ENCODE measurements around the gene FGFBP1. TPM values are rescaled to one million over a fixed set of nuclear protein-coding genes. Genes with fewer than 3 reads are reported as not detected.

The FGFBP1 gene
- total RNA-seq, 3 donors from 2014 or later (not counting 1 experiment from before 2014, with no cell fraction given): not detected

DNA sequence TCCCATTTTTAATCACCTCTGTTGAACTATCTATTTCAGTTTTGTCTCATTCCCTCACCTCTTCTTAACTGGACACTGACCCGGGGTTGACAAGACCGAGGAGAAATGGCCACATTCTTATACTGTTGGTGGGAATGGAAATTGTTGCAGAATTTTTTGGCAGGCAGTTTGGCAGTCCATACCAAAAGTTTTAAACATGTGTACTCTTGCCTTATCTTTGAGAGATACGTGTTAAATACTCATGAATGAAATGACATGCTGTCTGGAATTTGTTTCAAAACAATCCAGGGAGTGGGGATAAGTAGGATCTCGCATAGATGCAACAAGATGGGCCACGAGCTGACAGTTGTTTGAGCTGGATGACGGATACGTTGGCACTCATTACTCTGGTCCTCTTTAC lies 12.1 kb downstream of the FGFBP1 start:
- Mint-ChIP-seq H3K27me3 (ENCODE audit: low read depth in 2 of 2) (peaks cover 9 to 14% of the 10 kb centered on the region in 2 donors), H3K4me1 (peaks cover 5 to 10% of the 10 kb centered on the region in 2 donors), H3K27ac (no peak overlapping the region), H3K36me3 (no peaks in the 10 kb centered on the region), H3K4me3 (no peak overlapping the region), H3K9me3 (no peaks in the 10 kb centered on the region)
- Histone ChIP-seq H3K9me3 (ENCODE audit: control insufficient read depth, insufficient read depth, low read length) (no peaks in the 10 kb centered on the region), H3K36me3 (ENCODE audit: control insufficient read depth, insufficient read depth, low read length) (no peaks in the 10 kb centered on the region), H3K27me3 (ENCODE audit: control insufficient read depth, insufficient read depth, low read length) (no peaks in the 10 kb centered on the region), H3K4me1 (ENCODE audit: control insufficient read depth, insufficient read depth, low read length) (no peaks in the 10 kb centered on the region), H3K27ac (ENCODE audit: low read length) (no peak overlapping the region), H3K4me3 (ENCODE audit: low read length) (no peak overlapping the region)
- intact Hi-C loops (cut with micrococcal nuclease): no loop called here
- ATAC-seq (no peak), DNase-seq (no peak)
- TF ChIP-seq, protein P1, sequence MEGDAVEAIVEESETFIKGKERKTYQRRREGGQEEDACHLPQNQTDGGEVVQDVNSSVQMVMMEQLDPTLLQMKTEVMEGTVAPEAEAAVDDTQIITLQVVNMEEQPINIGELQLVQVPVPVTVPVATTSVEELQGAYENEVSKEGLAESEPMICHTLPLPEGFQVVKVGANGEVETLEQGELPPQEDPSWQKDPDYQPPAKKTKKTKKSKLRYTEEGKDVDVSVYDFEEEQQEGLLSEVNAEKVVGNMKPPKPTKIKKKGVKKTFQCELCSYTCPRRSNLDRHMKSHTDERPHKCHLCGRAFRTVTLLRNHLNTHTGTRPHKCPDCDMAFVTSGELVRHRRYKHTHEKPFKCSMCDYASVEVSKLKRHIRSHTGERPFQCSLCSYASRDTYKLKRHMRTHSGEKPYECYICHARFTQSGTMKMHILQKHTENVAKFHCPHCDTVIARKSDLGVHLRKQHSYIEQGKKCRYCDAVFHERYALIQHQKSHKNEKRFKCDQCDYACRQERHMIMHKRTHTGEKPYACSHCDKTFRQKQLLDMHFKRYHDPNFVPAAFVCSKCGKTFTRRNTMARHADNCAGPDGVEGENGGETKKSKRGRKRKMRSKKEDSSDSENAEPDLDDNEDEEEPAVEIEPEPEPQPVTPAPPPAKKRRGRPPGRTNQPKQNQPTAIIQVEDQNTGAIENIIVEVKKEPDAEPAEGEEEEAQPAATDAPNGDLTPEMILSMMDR (IDR thresholded peaks at IDR 0.05): no peak
- 94% methylated on average over 7 of the region's 7 CpGs for WGBS (ENCODE audit: insufficient coverage)

DNA sequence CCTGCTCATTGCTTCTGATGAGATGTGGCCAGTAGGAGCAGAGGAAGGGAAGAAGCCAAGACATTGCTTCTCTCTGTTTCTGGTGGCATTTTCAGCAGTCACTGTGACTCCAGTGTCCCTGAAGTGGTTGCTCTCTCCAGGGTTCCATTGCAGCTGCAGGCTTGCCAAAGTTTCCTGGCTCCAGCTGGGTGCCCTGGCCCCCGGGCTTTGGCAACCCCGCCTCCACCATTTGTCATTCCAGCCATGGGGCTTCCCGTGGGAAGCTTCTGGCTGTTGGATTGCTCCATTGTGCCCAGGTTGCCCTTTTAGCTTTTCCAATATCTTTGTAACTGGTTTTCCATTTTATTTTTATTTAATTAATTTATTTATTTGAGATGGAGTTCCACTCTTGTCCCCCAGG lies 12.7 kb downstream of the FGFBP1 start:
- no peaks in the 10 kb centered on the region for H3K27me3 ChIP-seq (ENCODE audit: control insufficient read depth, insufficient read depth, low read length)
- no peaks in the 10 kb centered on the region for H3K36me3 ChIP-seq (ENCODE audit: control insufficient read depth, insufficient read depth, low read length)
- H3K4me1 ChIP-seq (ENCODE audit: control insufficient read depth, insufficient read depth, low read length): no peaks in the 10 kb centered on the region
- Mint-ChIP-seq H3K27ac (no peak overlapping the region), H3K4me3 (no peak overlapping the region), H3K36me3 (no peaks in the 10 kb centered on the region), H3K4me1 (peaks cover 5 to 10% of the 10 kb centered on the region in 2 donors), H3K27me3 (ENCODE audit: low read depth in 2 of 2) (peaks cover 2 to 14% of the 10 kb centered on the region in 2 donors), H3K9me3 (no peaks in the 10 kb centered on the region)
- no peak overlapping the region for H3K4me3 ChIP-seq (ENCODE audit: low read length)
- H3K9me3 ChIP-seq (ENCODE audit: control insufficient read depth, insufficient read depth, low read length): no peaks in the 10 kb centered on the region
- intact Hi-C loops (cut with micrococcal nuclease): no loop called here
- H3K27ac ChIP-seq (ENCODE audit: low read length): no peak overlapping the region
- 88% methylated on average over 3 of the region's 3 CpGs for WGBS (ENCODE audit: insufficient coverage)
- TF ChIP-seq, protein P1 (IDR thresholded peaks at IDR 0.05): no peak
- DNase-seq: no peak
- no peak for ATAC-seq

DNA sequence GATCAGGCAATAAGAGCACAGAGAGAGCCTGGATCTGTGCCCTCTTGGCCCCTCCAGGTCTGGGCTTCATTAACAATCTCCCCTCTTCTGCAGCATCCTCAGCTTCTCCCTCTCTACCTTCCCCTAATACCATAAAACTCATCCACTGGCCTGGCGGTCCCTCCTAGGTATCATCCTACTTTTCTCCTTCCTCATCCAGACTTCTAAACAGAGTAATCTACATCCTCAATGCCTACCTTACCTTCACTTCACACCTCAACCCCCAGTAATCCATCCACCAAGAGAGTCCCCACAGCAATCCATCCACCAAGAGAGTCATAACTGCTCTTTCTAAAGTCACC lies 17.0 kb downstream of the FGFBP1 start:
- WGBS (ENCODE audit: insufficient coverage): 95% methylated on average over 1 of the region's 1 CpG
- H3K27me3 Mint-ChIP-seq (ENCODE audit: low read depth in 2 of 2): peaks cover 8 to 28% of the 10 kb centered on the region in 2 donors
- no peak for ATAC-seq

More for the DNA sequence above, 17.0 kb downstream of the FGFBP1 start:
- no peak overlapping the region for H3K4me3 Mint-ChIP-seq
- DNase-seq: no peak
- no peaks in the 10 kb centered on the region for H3K9me3 Mint-ChIP-seq
- H3K4me3 ChIP-seq (ENCODE audit: low read length): no peak overlapping the region
- intact Hi-C loops (cut with micrococcal nuclease): no loop called here
- TF ChIP-seq, protein P1 (IDR thresholded peaks at IDR 0.05): no peak
- no peak overlapping the region for H3K27ac Mint-ChIP-seq
- H3K27ac ChIP-seq (ENCODE audit: low read length): no peak overlapping the region
- no peaks in the 10 kb centered on the region for H3K4me1 ChIP-seq (ENCODE audit: control insufficient read depth, insufficient read depth, low read length)
- H3K9me3 ChIP-seq (ENCODE audit: control insufficient read depth, insufficient read depth, low read length): no peaks in the 10 kb centered on the region
- H3K4me1 Mint-ChIP-seq: no peaks in the 10 kb centered on the region
- H3K36me3 Mint-ChIP-seq: no peaks in the 10 kb centered on the region
- no peaks in the 10 kb centered on the region for H3K27me3 ChIP-seq (ENCODE audit: control insufficient read depth, insufficient read depth, low read length)
- H3K36me3 ChIP-seq (ENCODE audit: control insufficient read depth, insufficient read depth, low read length): no peaks in the 10 kb centered on the region

Measured in natural killer cell (primary cell).